OCI-M2 (cell line): ENCODE measurements around the gene NUP62.

Experiments
- DNase-seq: peaks from one replicate; lab custom pipeline; 2025; ENCODE audit not compliant: unreplicated experiment; lab: John Stamatoyannopoulos, UW

The NUP62 gene

GRCh38 chr19:49882643-49883042 lies 46.7 kb downstream of the NUP62 start:
- no peak for DNase-seq

- no peak for DNase-seq
Observed at GRCh38 chr19:49881672-49882394, 47.5 kb downstream of the NUP62 start.

GRCh38 chr19:49881186-49881585 lies 48.1 kb downstream of the NUP62 start:
- DNase-seq: no peak

GRCh38 chr19:49880162-49880869 lies 49.0 kb downstream of the NUP62 start:
- no peak for DNase-seq

GRCh38 chr19:49879243-49879963 lies 49.9 kb downstream of the NUP62 start:
- no peak for DNase-seq

DNA sequence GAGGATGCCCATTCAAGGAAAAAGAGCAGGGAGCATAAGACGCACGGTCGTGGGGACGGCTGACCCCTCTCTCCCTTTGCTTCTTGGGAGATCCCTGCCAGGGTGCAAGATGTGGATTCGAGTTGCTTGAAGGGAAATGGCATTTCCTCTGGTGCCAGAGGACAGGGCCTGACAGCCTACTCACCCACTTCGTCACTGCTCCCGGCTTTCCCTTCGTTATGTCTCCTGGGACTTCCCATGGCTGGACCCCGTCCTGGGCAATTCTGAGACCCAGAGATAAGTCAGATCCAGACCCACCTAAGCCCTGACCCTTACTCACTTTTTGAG lies 50.6 kb downstream of the NUP62 start:
- no peak for DNase-seq

GRCh38 chr19:49877879-49878743 lies 51.2 kb downstream of the NUP62 start:
- peak; percentile 93 for DNase-seq

DNA sequence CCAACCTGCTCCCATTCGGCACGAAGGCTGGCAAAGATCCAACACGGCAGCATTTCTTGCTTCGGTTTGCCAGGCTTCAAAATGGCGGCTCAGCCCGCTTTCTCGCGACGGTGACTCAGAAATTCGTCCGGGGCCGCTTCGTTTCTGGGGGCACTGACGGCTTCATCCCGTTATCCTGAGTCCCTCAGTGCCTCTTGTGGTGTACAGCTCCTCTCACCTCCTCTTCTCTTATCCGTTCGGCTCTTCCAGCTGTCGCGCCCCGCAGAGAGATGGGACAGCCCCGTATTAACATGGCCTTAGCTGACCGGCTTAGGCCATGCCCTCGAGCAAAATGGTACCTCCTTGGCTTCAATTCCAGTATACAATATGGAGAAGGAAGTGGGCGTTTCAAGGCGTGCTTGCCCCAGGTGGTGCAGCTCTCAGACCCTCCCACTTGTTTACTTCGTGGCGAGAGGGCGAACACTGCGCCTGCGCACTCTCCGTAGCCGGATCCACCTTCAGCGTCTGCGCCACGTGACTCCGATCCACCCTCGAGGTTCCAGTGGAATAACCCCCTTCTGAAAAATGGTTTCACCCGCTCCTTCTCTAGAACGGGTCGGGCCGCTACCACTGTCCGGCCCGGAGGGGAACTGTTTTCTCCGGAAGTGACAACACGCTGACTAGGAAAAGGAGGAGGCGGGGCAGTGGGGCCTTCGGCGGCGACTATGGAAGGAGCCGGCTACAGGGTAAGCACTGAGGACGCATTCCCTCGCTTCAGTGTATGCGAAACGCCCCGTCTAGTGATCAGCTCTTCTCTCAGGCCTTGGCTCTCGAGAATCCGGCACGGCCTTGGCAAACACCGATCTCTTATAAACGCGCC lies 52.1 kb downstream of the NUP62 start, which contains the start of the genes AKT1S1 and TBC1D17:
Gene AKT1S1, minus strand, starts transcription at position 336 of the 859 bp plus-strand sequence. CDS start 4,060 bp downstream, outside the sequence.
Gene TBC1D17, plus strand, starts transcription at position 683 of the 859 bp plus-strand sequence. Its CDS starts 22 bp downstream, at position 705.
- DNase-seq: peak; percentile 98

- DNase-seq: peak; percentile 98
Observed at GRCh38 chr19:49876422-49877019, 52.8 kb downstream of the NUP62 start.

- peak; percentile 11 for DNase-seq
Observed at GRCh38 chr19:49875857-49876421, 53.4 kb downstream of the NUP62 start.

GRCh38 chr19:49875177-49875576 lies 54.1 kb downstream of the NUP62 start:
- no peak for DNase-seq

DNA sequence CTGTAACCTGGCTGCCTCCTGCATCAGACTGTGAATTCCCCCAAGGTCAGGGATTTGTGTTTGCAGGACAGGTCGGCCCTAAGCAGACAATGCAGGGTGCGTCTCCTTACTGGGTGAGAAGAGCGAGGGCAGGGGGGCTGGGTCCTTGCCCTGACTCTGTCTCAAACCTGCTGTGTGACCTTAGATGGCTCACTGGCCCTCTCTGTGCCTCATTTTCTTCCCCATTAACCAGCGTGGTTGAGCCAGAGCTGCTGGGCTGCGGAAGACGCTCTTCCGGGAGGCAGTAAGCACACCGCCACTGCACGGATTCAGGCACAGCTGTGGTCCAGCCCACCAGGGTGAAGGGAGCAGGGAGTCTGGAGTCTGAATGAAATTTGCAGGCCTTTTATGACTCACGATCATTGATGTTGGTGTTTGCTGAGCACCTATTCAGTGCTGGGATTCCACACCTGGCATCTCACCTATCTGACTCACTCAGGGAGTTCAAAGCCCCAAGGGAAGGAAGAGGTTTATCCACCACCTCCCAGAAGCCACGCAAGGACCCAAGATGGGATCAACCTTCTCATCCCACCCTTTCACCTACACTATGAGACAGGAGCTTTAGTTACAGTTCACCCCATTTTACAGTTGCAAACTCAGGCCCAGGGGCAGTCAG lies 54.7 kb downstream of the NUP62 start:
- DNase-seq: no peak

GRCh38 chr19:49873834-49874233 lies 55.5 kb downstream of the NUP62 start:
- DNase-seq: no peak

GRCh38 chr19:49873129-49873521 lies 56.2 kb downstream of the NUP62 start:
- DNase-seq: no peak

- no peak for DNase-seq
Observed at GRCh38 chr19:49872245-49873128, 56.8 kb downstream of the NUP62 start.

GRCh38 chr19:49871349-49871985 lies 57.8 kb downstream of the NUP62 start:
- DNase-seq: no peak

- no peak for DNase-seq
Observed at GRCh38 chr19:49870309-49870901, 58.9 kb downstream of the NUP62 start.
